Immature natural killer cell (primary cell): ENCODE data around the gene ELMOD2. TPM values are rescaled to one million over a fixed set of nuclear protein-coding genes. Genes with fewer than 3 reads are reported as not detected.

Experiments used
- DNase-seq, 3 donors: peaks; one replicate each; pipeline ENCODE4 v3.0.0; 2022; ENCODE audit warnings: mixed read lengths in 1 of 3
- H3K27ac Mint-ChIP-seq, 6 donors: one replicate each; pipeline ENCODE4 v1.8.0; 2020; ENCODE audit warnings: mixed read lengths in 6 of 6, mild to moderate bottlenecking in 5 of 6, inconsistent platforms in 4 of 6, moderate library complexity in 3 of 6
- H3K27me3 Mint-ChIP-seq, 3 donors: one replicate each; pipeline ENCODE4 v1.8.0; 2020 to 2021; ENCODE audit warnings: low read depth in 3 of 3, mild to moderate bottlenecking in 3 of 3, mixed read lengths in 3 of 3, moderate library complexity in 3 of 3, inconsistent platforms in 1 of 3
- H3K36me3 Mint-ChIP-seq, 3 donors: one replicate each; pipeline ENCODE4 v1.8.0; 2020; ENCODE audit warnings: mixed read lengths in 3 of 3, inconsistent platforms in 2 of 3, mild to moderate bottlenecking in 2 of 3
- H3K4me1 Mint-ChIP-seq, 2 donors: one replicate each; pipeline ENCODE4 v1.8.0; 2020; ENCODE audit warnings: inconsistent platforms in 2 of 2, mild to moderate bottlenecking in 2 of 2, mixed read lengths in 2 of 2, moderate library complexity in 1 of 2
- H3K4me3 Mint-ChIP-seq, 5 donors: one replicate each; pipeline ENCODE4 v1.8.0; 2020; ENCODE audit warnings: mild to moderate bottlenecking in 5 of 5, mixed read lengths in 5 of 5, inconsistent platforms in 3 of 5, moderate library complexity in 3 of 5
- H3K9me3 Mint-ChIP-seq, 6 donors: one replicate each; pipeline ENCODE4 v1.8.0; 2020; ENCODE audit warnings: mild to moderate bottlenecking in 6 of 6, mixed read lengths in 6 of 6, inconsistent platforms in 4 of 6, moderate library complexity in 3 of 6
- polyA plus RNA-seq, 3 donors: library from polyadenylated mRNA; unstranded; fragments of 300-500 nt; fragmentation: Illumina TruSeq; gene quantifications; one replicate each; pipeline ENCODE4 v1.2.3, GENCODE V29; 2021

ELMOD2 gene
- polyA plus RNA-seq, 3 donors from 2014 or later, result 4.6 to 14.3 (median 9.4) TPM

DNA sequence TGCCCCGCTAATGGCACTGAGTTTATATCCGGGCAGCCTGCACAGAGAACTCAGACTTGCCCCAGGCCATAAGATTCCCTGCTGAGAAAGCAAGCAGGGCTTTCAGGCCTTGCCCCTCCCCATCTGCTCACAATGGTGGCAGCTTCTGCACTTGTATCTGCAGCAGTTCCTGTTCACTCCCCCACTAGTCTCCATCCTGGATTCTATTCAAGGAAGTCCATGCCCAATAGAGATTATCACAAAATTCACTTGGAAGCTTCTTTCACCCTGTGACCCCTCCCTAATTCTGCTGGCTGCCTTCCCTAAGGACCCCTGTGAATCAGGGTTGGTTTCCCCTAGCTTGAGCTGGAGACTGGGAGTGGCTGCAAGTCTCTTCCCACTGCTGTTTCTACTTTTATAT lies 79.3 kb downstream of the ELMOD2 start:
- no peaks in the 10 kb centered on the region for H3K36me3 Mint-ChIP-seq
- peaks cover 2 to 7% (median 4%) of the 10 kb centered on the region in 3 donors for H3K27me3 Mint-ChIP-seq
- no peaks in the 10 kb centered on the region for H3K9me3 Mint-ChIP-seq
- no peak for DNase-seq
- H3K4me1 Mint-ChIP-seq, result no peaks in the 10 kb centered on the region
- no peak overlapping the region for H3K27ac Mint-ChIP-seq
- H3K4me3 Mint-ChIP-seq, result no peak overlapping the region

Other genes with a start within 250 kb of the ELMOD2 start
- 10 to 100 TPM; 31.5 to 68.7 (median 36.7) TPM for gene SCOC, start 150.5 kb upstream of the ELMOD2 start, polyA plus RNA-seq
- gene CLGN, start 96.5 kb upstream of the ELMOD2 start, polyA plus RNA-seq, result not detected
- gene MGAT4D, start 25.9 kb upstream of the ELMOD2 start, polyA plus RNA-seq, result not detected
- not detected for gene UCP1, start 44.8 kb downstream of the ELMOD2 start, polyA plus RNA-seq
- 1 to 10 TPM in 1 of 3 donors, under 1 TPM in 2; 0.21 to 1.1 (median 0.22) TPM for gene TBC1D9, start 232.2 kb downstream of the ELMOD2 start, polyA plus RNA-seq